ENCODE data around the gene HOXB6. TPM values are rescaled to one million over a fixed set of nuclear protein-coding genes. Genes with fewer than 3 reads are reported as not detected.

The HOXB6 gene
- total RNA-seq, 1 experiment from 2014 or later: 64.8 TPM

DNA sequence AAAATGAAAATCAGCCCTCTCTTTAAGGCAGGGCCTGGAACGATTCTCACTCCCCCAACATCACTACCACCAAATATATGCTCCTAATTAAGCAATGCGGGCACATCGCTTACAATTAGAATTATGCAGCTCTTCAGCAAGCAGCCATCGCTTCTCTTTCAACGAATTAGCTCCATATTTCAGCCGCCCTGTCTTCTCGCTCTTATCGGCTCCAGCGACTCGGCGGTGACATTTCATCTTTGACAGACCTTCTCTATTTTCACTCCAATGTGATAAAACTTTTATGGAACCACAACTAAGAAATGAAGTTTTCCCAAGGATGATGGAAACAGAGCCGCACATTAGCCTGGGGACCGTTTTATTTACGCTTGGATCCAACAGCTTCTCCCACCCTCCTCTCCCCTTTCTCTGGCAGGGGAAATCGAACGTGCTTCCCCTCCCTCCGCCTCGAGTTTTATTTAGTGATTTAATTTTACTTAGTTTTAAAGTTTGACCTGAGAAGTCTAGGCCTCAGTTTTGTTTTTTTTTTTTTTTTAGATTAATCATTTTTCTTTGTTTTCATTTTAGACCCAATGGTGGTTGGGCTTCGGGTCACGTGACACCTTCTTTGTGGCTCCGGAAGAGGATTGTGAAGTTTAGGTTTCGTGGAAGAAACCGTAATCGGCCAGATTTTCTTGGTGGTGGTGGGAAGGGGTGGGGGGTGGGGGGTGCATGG lies 56.8 kb downstream of the HOXB6 start:
- ChIA-PET RAD21 (ENCODE audit: low non-redundant PET in 1 of 2, low total read pairs in 2 of 2, uncharacterized antibody in 2 of 2, unreplicated experiment in 2 of 2) (no interaction called here), POLR2A (no interaction called here), CTCF (interaction anchor here (1.0 kb wide), 1 partner anchor 49 kb away, joined by 5 read pairs; no protein-coding TSS in a partner anchor)
- no peaks in the 10 kb centered on the region for H4K20me1 ChIP-seq (ENCODE audit: insufficient read depth)
- no peak overlapping the region for H2AFZ ChIP-seq (ENCODE audit: low read depth, low read length, poor library complexity, severe bottlenecking)
- DNase-seq (ENCODE audit: low read depth, low spot score) (no peak), ATAC-seq (no peak)
- peaks cover 0 to 7% of the 10 kb centered on the region in 2 experiments; a peak in 2 of 4 replicates for H3K4me1 ChIP-seq (ENCODE audit: control insufficient read depth in 1 of 2, insufficient read depth in 2 of 2, low read length in 2 of 2)
- H3K36me3 ChIP-seq (ENCODE audit: control insufficient read depth in 1 of 2, insufficient read depth in 2 of 2, low read length in 2 of 2): peaks cover 0 to 4% of the 10 kb centered on the region in 2 experiments; a peak in 1 of 4 replicates
- no peak overlapping the region for H3K9ac ChIP-seq (ENCODE audit: low read length)
- no peaks in the 10 kb centered on the region for H3K9me3 ChIP-seq (ENCODE audit: control insufficient read depth in 1 of 2, insufficient read depth in 1 of 2, low read depth in 1 of 2, low read length in 2 of 2)
- no peaks in the 10 kb centered on the region for H3K27me3 ChIP-seq (ENCODE audit: insufficient read depth, low read length)
- no peaks in the 10 kb centered on the region for H3K9me2 ChIP-seq (ENCODE audit: insufficient read depth)
- no peak overlapping the region for H3K27ac ChIP-seq (ENCODE audit: low read depth, low read length)
- intact Hi-C loops (cut with micrococcal nuclease): no loop called here
- H3K4me2 ChIP-seq (ENCODE audit: low read length): no peak overlapping the region
- H3K79me2 ChIP-seq (ENCODE audit: insufficient read depth, low read length): no peaks in the 10 kb centered on the region
- TF ChIP-seq, protein P1, sequence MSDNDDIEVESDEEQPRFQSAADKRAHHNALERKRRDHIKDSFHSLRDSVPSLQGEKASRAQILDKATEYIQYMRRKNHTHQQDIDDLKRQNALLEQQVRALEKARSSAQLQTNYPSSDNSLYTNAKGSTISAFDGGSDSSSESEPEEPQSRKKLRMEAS (IDR thresholded peaks at IDR 0.05): no peak
- TF ChIP-seq POLR2AphosphoS5 (IDR thresholded peaks at IDR 0.05; ENCODE audit: low read depth, low read length): no peak
- TF ChIP-seq CBX3 (IDR thresholded peaks at IDR 0.05; ENCODE audit: low read depth): no peak
- TF ChIP-seq ZFX (IDR thresholded peaks at IDR 0.05): no peak
- no peak for TF ChIP-seq EZH2phosphoT487 (IDR thresholded peaks at IDR 0.05; ENCODE audit: borderline replicate concordance)
- TF ChIP-seq RAD21 (IDR thresholded peaks at IDR 0.05; ENCODE audit: low read depth): no peak
- TF ChIP-seq EZH2 (IDR thresholded peaks at IDR 0.05): no peak
- TF ChIP-seq, protein P2, sequence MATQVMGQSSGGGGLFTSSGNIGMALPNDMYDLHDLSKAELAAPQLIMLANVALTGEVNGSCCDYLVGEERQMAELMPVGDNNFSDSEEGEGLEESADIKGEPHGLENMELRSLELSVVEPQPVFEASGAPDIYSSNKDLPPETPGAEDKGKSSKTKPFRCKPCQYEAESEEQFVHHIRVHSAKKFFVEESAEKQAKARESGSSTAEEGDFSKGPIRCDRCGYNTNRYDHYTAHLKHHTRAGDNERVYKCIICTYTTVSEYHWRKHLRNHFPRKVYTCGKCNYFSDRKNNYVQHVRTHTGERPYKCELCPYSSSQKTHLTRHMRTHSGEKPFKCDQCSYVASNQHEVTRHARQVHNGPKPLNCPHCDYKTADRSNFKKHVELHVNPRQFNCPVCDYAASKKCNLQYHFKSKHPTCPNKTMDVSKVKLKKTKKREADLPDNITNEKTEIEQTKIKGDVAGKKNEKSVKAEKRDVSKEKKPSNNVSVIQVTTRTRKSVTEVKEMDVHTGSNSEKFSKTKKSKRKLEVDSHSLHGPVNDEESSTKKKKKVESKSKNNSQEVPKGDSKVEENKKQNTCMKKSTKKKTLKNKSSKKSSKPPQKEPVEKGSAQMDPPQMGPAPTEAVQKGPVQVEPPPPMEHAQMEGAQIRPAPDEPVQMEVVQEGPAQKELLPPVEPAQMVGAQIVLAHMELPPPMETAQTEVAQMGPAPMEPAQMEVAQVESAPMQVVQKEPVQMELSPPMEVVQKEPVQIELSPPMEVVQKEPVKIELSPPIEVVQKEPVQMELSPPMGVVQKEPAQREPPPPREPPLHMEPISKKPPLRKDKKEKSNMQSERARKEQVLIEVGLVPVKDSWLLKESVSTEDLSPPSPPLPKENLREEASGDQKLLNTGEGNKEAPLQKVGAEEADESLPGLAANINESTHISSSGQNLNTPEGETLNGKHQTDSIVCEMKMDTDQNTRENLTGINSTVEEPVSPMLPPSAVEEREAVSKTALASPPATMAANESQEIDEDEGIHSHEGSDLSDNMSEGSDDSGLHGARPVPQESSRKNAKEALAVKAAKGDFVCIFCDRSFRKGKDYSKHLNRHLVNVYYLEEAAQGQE (IDR thresholded peaks at IDR 0.05; ENCODE audit: low read depth): no peak
- BruUV-seq (replicated peaks): no TSS peak
- no peak overlapping the region for H3K4me3 ChIP-seq (replicated peaks in 1 of 2; ENCODE audit: low read depth in 1 of 2, low read length in 2 of 2)
